Neural progenitor cell (in vitro differentiated cells): ENCODE results near the gene NFE2L3. TPM values are rescaled to one million over a fixed set of nuclear protein-coding genes. Genes with fewer than 3 reads are reported as not detected.

Source experiments
- DNase-seq: peaks from one replicate; pipeline ENCODE4 v3.0.0-alpha.2; 2016; ENCODE audit warnings: low spot score
- H2AFZ ChIP-seq: fragments of 200-600 bp; sonication (generic); replicated peaks from 2 replicates; pipeline ENCODE4 v1.6.1; 2016; ENCODE audit warnings: antibody characterized with exemption
- H3F3A ChIP-seq: fragments of 200-600 bp; sonication (generic); 2 replicates; pipeline ENCODE4 v1.6.1; 2016; ENCODE audit warnings: antibody characterized with exemption, low read depth
- H3K27ac ChIP-seq: fragments of 200-600 bp; sonication (generic); 2 replicates; pipeline ENCODE4 v1.5.1; 2016; ENCODE audit warnings: mild to moderate bottlenecking
- H3K27me3 ChIP-seq: fragments of 200-600 bp; sonication (generic); 2 replicates; pipeline ENCODE4 v1.6.1; 2016; ENCODE audit warnings: mild to moderate bottlenecking, moderate library complexity
- H3K36me3 ChIP-seq: fragments of 200-600 bp; sonication (generic); 2 replicates; pipeline ENCODE4 v1.5.1; 2016
- H3K4me1 ChIP-seq: fragments of 200-600 bp; sonication (generic); 2 replicates; pipeline ENCODE4 v1.6.1; 2016; ENCODE audit warnings: mixed run types
- H3K4me2 ChIP-seq: fragments of 200-600 bp; sonication (generic); 2 replicates; pipeline ENCODE4 v1.6.1; 2016
- H3K4me3 ChIP-seq: fragments of 200-600 bp; sonication (generic); 2 replicates; pipeline ENCODE4 v1.5.1; 2016
- H3K79me2 ChIP-seq: fragments of 200-600 bp; sonication (generic); 2 replicates; pipeline ENCODE4 v1.6.1; 2016; ENCODE audit warnings: low read depth
- H3K9ac ChIP-seq: fragments of 200-600 bp; sonication (generic); 2 replicates; pipeline ENCODE4 v1.6.1; 2016
- H3K9me3 ChIP-seq: fragments of 200-600 bp; sonication (generic); 2 replicates; pipeline ENCODE4 v1.5.1; 2016; ENCODE audit warnings: low read depth
- H4K20me1 ChIP-seq: fragments of 200-600 bp; sonication (generic); 2 replicates; pipeline ENCODE4 v1.6.1; 2016; ENCODE audit warnings: low read depth
- H3K27ac Mint-ChIP-seq: 3 replicates; pipeline ENCODE4 v1.8.0; 2021; ENCODE audit warnings: mixed read lengths
- H3K27me3 Mint-ChIP-seq: 2 replicates; pipeline ENCODE4 v1.8.0; 2022; ENCODE audit warnings: low read depth, mild to moderate bottlenecking, inconsistent platforms, moderate library complexity, mixed read lengths; ENCODE audit not compliant: insufficient read depth
- H3K36me3 Mint-ChIP-seq: 3 replicates; pipeline ENCODE4 v1.8.0; 2021; ENCODE audit warnings: mixed read lengths
- H3K4me1 Mint-ChIP-seq: 3 replicates; pipeline ENCODE4 v1.8.0; 2021; ENCODE audit warnings: mixed read lengths
- H3K4me3 Mint-ChIP-seq: 3 replicates; pipeline ENCODE4 v1.8.0; 2021; ENCODE audit warnings: mild to moderate bottlenecking, moderate library complexity, mixed read lengths
- H3K9me3 Mint-ChIP-seq: 3 replicates; pipeline ENCODE4 v1.8.0; 2020; ENCODE audit warnings: mixed read lengths
- CTCF ChIP-seq: fragments of 200-600 bp; sonication (generic); IDR thresholded peaks from 2 replicates; pipeline ENCODE4 v1.5.1; 2017; ENCODE audit warnings: antibody characterized with exemption, mild to moderate bottlenecking
- EZH2 ChIP-seq: fragments of 200-600 bp; sonication (generic); IDR thresholded peaks from 2 replicates; pipeline ENCODE4 v1.6.1; 2017; ENCODE audit warnings: antibody characterized with exemption, mild to moderate bottlenecking, moderate library complexity
- EZH2phosphoT487 ChIP-seq: fragments of 200-600 bp; sonication (generic); IDR thresholded peaks from 2 replicates; pipeline ENCODE4 v1.6.1; 2017; ENCODE audit warnings: antibody characterized with exemption
- total RNA-seq: library from RNA; depleted of rRNA; stranded (reverse); fragments of >200 nt; gene quantifications from 2 replicates; pipeline ENCODE4 v1.2.3, GENCODE V29; 2015; ENCODE audit warnings: low replicate concordance

The NFE2L3 gene
- total RNA-seq, 1 donor from 2014 or later = 6.2 TPM

- H3F3A ChIP-seq = peaks cover 98% of the 10 kb centered on the region
- H3K4me3 ChIP-seq = no peak overlapping the region
- Mint-ChIP-seq H3K9me3 (no peaks in the 10 kb centered on the region), H3K4me1 (peaks cover 42% of the 10 kb centered on the region), H3K4me3 (no peak overlapping the region), H3K27me3 (peaks cover 12% of the 10 kb centered on the region), H3K36me3 (peaks cover 72% of the 10 kb centered on the region), H3K27ac (no peak overlapping the region)
- DNase-seq = no peak
- no peaks in the 10 kb centered on the region for H3K9me3 ChIP-seq
- H3K9ac ChIP-seq = no peak overlapping the region
- H3K79me2 ChIP-seq = peaks cover 77% of the 10 kb centered on the region
- H2AFZ ChIP-seq = no peak overlapping the region
- H3K4me2 ChIP-seq = no peak overlapping the region
- H4K20me1 ChIP-seq = peaks cover 89% of the 10 kb centered on the region
- no peak for TF ChIP-seq CTCF
- peaks cover 20% of the 10 kb centered on the region for H3K4me1 ChIP-seq
- H3K27ac ChIP-seq = peak overlapping the region; percentile 59
- H3K36me3 ChIP-seq = peaks cover 54% of the 10 kb centered on the region
- H3K27me3 ChIP-seq = no peaks in the 10 kb centered on the region
Observed at GRCh38 chr7:26190417-26190869, 38.4 kb downstream of the NFE2L3 start.

- H2AFZ ChIP-seq = no peak overlapping the region
- no peaks in the 10 kb centered on the region for H3K9me3 ChIP-seq
- H4K20me1 ChIP-seq = peaks cover 95% of the 10 kb centered on the region
- peaks cover 30% of the 10 kb centered on the region for H3K4me1 ChIP-seq
- peaks cover 75% of the 10 kb centered on the region for H3K36me3 Mint-ChIP-seq
- H3K4me3 ChIP-seq = no peak overlapping the region
- no peak for DNase-seq
- peaks cover 63% of the 10 kb centered on the region for H3K36me3 ChIP-seq
- H3K79me2 ChIP-seq = peaks cover 86% of the 10 kb centered on the region
- no peak overlapping the region for H3K27ac Mint-ChIP-seq
- H3K4me3 Mint-ChIP-seq = no peak overlapping the region
- no peak for TF ChIP-seq CTCF
- no peak for TF ChIP-seq EZH2
- TF ChIP-seq EZH2phosphoT487 = no peak
- H3K9me3 Mint-ChIP-seq = no peaks in the 10 kb centered on the region
- H3K27ac ChIP-seq = peak overlapping the region; percentile 59
- peaks cover 98% of the 10 kb centered on the region for H3F3A ChIP-seq
- H3K9ac ChIP-seq = no peak overlapping the region
- H3K4me2 ChIP-seq = no peak overlapping the region
- H3K27me3 ChIP-seq = no peaks in the 10 kb centered on the region
- peaks cover 49% of the 10 kb centered on the region for H3K4me1 Mint-ChIP-seq
- H3K27me3 Mint-ChIP-seq = peaks cover 12% of the 10 kb centered on the region
Observed at GRCh38 chr7:26191233-26191973, 39.4 kb downstream of the NFE2L3 start.

- Mint-ChIP-seq H3K9me3 (no peaks in the 10 kb centered on the region), H3K36me3 (peaks cover 80% of the 10 kb centered on the region), H3K27me3 (peaks cover 12% of the 10 kb centered on the region), H3K4me3 (peak overlapping the region; percentile 14), H3K27ac (no peak overlapping the region), H3K4me1 (peaks cover 55% of the 10 kb centered on the region)
- H2AFZ ChIP-seq = no peak overlapping the region
- no peaks in the 10 kb centered on the region for H3K9me3 ChIP-seq
- H3K27ac ChIP-seq = peak overlapping the region; percentile 59
- H3K27me3 ChIP-seq = no peaks in the 10 kb centered on the region
- no peak overlapping the region for H3K4me2 ChIP-seq
- TF ChIP-seq CTCF (no peak), EZH2phosphoT487 (no peak), EZH2 (no peak)
- H3F3A ChIP-seq = peaks cover 98% of the 10 kb centered on the region
- H3K4me1 ChIP-seq = peaks cover 36% of the 10 kb centered on the region
- DNase-seq = no peak
- H3K9ac ChIP-seq = no peak overlapping the region
- H3K79me2 ChIP-seq = peaks cover 91% of the 10 kb centered on the region
- H3K36me3 ChIP-seq = peaks cover 70% of the 10 kb centered on the region
- no peak overlapping the region for H3K4me3 ChIP-seq
- H4K20me1 ChIP-seq = peaks cover 100% of the 10 kb centered on the region
Observed at GRCh38 chr7:26191974-26192479, 40.0 kb downstream of the NFE2L3 start.
